GM12891 (cell line): ENCODE data around the gene SEC24B.

Source experiments
- PAX5 ChIP-seq: IDR thresholded peaks from 2 replicates; pipeline ENCODE4 v1.6.1; 2011; ENCODE audit warnings: low read length, moderate library complexity, mild to moderate bottlenecking; ENCODE audit not compliant: insufficient read depth, severe bottlenecking
- POLR2A ChIP-seq: IDR thresholded peaks from 2 replicates; pipeline ENCODE4 v1.6.1; 2011; ENCODE audit warnings: low read depth, low read length, control low read depth
- POLR2AphosphoS5 ChIP-seq: IDR thresholded peaks from 2 replicates; pipeline ENCODE4 v1.6.1; 2011; ENCODE audit warnings: low read depth, low read length, control low read depth
- SPI1 ChIP-seq: IDR thresholded peaks from 2 replicates; pipeline ENCODE4 v1.6.1; 2011; ENCODE audit warnings: low read depth, low read length, control low read depth
- TAF1 ChIP-seq: IDR thresholded peaks from 2 replicates; pipeline ENCODE4 v1.6.1; 2011; ENCODE audit warnings: low read depth, low read length, control low read depth

GRCh38 chr4:109419679-109420078 is 13.9 kb upstream of the SEC24B start:
- TF ChIP-seq POLR2A = no peak
- TF ChIP-seq POLR2AphosphoS5 = no peak
- TF ChIP-seq TAF1 = no peak
- TF ChIP-seq SPI1 = no peak
- TF ChIP-seq PAX5 = no peak
